Nephron (organoid): ENCODE results near the gene POM121L2.

Source experiments
- H3K27ac Mint-ChIP-seq, 3 experiments: 2 replicates each; pipeline ENCODE4 v1.8.0; 2020; ENCODE audit warnings: mixed read lengths in 3 of 3, mild to moderate bottlenecking in 2 of 3, moderate library complexity in 1 of 3
- H3K27me3 Mint-ChIP-seq: 2 replicates; pipeline ENCODE4 v1.8.0; 2021; ENCODE audit warnings: low read depth, mild to moderate bottlenecking, moderate library complexity, mixed read lengths
- H3K36me3 Mint-ChIP-seq: 2 replicates; pipeline ENCODE4 v1.8.0; 2020; ENCODE audit warnings: low read depth, mixed read lengths
- H3K4me1 Mint-ChIP-seq: 2 replicates; pipeline ENCODE4 v1.8.0; 2020; ENCODE audit warnings: mixed read lengths
- H3K4me3 Mint-ChIP-seq, 3 experiments: 2 replicates each; pipeline ENCODE4 v1.8.0; 2020; ENCODE audit warnings: mild to moderate bottlenecking in 3 of 3, mixed read lengths in 3 of 3, moderate library complexity in 2 of 3
- H3K9me3 Mint-ChIP-seq: 2 replicates; pipeline ENCODE4 v1.8.0; 2020; ENCODE audit warnings: mixed read lengths
- CTCF ChIP-seq, 3 experiments: fragments of 200-600 bp; sonication (generic); IDR thresholded peaks; one replicate each; pipeline ENCODE4 v1.5.0; 2021; ENCODE audit warnings: antibody characterized with exemption in 3 of 3; ENCODE audit not compliant: unreplicated experiment in 3 of 3

Gene POM121L2

DNA sequence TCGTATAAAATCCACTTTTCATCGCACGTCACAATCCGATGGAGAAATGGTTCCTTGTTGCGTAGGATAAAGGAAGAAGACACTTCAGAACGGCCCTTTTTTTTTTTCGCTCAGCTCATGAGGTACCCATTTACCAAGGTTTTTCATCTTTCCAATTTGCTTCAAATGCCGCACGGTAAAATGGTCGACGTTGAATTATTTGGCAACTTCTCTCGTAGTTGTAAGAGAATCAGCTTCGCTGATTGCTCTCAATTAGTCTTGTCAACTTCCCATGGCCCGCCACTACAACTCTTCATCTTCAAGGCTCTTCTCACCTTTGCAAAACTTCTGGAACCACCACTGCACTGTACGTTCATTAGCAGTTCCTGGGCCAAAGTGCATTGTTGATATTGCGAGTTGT is 28.8 kb downstream of the POM121L2 start:
- H3K4me3 Mint-ChIP-seq = no peak overlapping the region

DNA sequence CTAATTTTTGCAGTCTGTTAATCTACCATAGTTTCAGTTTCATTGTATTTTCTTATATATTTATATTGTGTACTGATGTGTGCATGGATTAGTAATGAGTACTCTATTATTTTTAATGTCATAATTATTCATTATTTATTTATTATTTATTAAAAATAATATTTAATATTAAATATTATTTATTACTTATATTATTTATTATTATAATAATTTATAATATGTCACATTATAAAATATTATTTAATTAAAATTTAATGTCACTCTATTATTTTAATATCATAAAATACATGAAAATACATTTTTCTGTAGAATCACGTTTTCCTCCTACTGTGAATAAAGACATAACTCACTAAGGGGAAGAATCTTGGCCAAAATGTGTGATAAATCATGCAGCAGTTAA is 30.5 kb downstream of the POM121L2 start:
- Mint-ChIP-seq H3K4me1 (peaks cover 14% of the 10 kb centered on the region), H3K4me3 (peak overlapping the region in 1 of 3 experiments; percentile 54), H3K36me3 (no peaks in the 10 kb centered on the region), H3K27me3 (peaks cover 93% of the 10 kb centered on the region), H3K27ac (no peak overlapping the region), H3K9me3 (peaks cover 16% of the 10 kb centered on the region)
- no peak for TF ChIP-seq CTCF (IDR thresholded peaks at IDR 0.05; ENCODE audit: unreplicated experiment in 3 of 3)

More for the DNA sequence above, 28.8 kb downstream of the POM121L2 start:
- Mint-ChIP-seq H3K27ac (no peak overlapping the region), H3K4me1 (peaks cover 23% of the 10 kb centered on the region), H3K9me3 (peaks cover 12% of the 10 kb centered on the region), H3K27me3 (peaks cover 95% of the 10 kb centered on the region), H3K36me3 (no peaks in the 10 kb centered on the region)
- TF ChIP-seq CTCF (IDR thresholded peaks at IDR 0.05; ENCODE audit: unreplicated experiment in 3 of 3) = no peak

GRCh38 chr6:27281105-27281539 is 31.0 kb downstream of the POM121L2 start:
- peaks cover 14% of the 10 kb centered on the region for H3K4me1 Mint-ChIP-seq
- H3K27me3 Mint-ChIP-seq = peaks cover 93% of the 10 kb centered on the region
- peak overlapping the region; percentile 49 to 95 (median 94) for H3K4me3 Mint-ChIP-seq
- TF ChIP-seq CTCF (IDR thresholded peaks at IDR 0.05; ENCODE audit: unreplicated experiment in 3 of 3) = no peak
- peaks cover 12% of the 10 kb centered on the region for H3K9me3 Mint-ChIP-seq
- no peak overlapping the region for H3K27ac Mint-ChIP-seq
- no peaks in the 10 kb centered on the region for H3K36me3 Mint-ChIP-seq

GRCh38 chr6:27280540-27281000 is 31.5 kb downstream of the POM121L2 start:
- Mint-ChIP-seq H3K4me1 (peaks cover 14% of the 10 kb centered on the region), H3K36me3 (no peaks in the 10 kb centered on the region), H3K27me3 (peaks cover 93% of the 10 kb centered on the region), H3K4me3 (peak overlapping the region; percentile 94 to 95 (median 95)), H3K27ac (no peak overlapping the region), H3K9me3 (peaks cover 12% of the 10 kb centered on the region)
- no peak for TF ChIP-seq CTCF (IDR thresholded peaks at IDR 0.05; ENCODE audit: unreplicated experiment in 3 of 3)

- H3K9me3 Mint-ChIP-seq = peaks cover 12% of the 10 kb centered on the region
- no peak for TF ChIP-seq CTCF (IDR thresholded peaks at IDR 0.05; ENCODE audit: unreplicated experiment in 3 of 3)
- H3K4me1 Mint-ChIP-seq = peaks cover 14% of the 10 kb centered on the region
- peaks cover 93% of the 10 kb centered on the region for H3K27me3 Mint-ChIP-seq
- H3K27ac Mint-ChIP-seq = peak overlapping the region in 2 of 3 experiments; percentile 51 to 73
- H3K4me3 Mint-ChIP-seq = peak overlapping the region; percentile 94 to 95 (median 95)
- H3K36me3 Mint-ChIP-seq = no peaks in the 10 kb centered on the region
Observed at GRCh38 chr6:27280064-27280539, 32.0 kb downstream of the POM121L2 start.

DNA sequence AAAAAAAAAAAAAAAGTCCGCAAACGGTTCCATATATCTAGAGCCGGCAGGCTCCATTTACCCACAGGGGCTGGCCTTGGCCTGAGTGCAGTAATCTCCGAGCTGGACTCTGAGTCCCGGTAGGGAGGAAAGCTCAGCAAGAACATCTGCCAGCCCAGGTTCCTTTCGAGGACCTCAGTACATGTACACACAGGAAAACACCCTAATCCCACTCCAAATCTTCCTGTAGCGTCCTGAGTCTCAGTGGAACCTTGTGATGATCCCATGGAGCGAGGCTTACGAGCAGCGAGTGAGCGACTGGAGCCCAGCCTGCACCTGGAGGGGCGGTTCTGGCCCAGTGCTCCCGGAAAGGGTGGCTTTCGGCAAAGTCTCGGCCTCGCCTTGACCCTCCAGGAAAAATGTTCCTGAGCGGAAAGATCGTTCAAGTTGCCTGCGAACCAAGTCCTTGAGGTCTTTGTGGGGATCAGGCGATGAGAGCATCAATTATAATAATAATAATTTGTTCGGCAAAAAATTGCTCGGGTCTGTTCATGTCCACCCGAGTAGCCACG is 32.5 kb downstream of the POM121L2 start:
- Mint-ChIP-seq H3K27me3 (peaks cover 93% of the 10 kb centered on the region), H3K4me3 (peak overlapping the region; percentile 94 to 95 (median 95)), H3K4me1 (peaks cover 14% of the 10 kb centered on the region), H3K27ac (peak overlapping the region in 1 of 3 experiments; percentile 73), H3K36me3 (no peaks in the 10 kb centered on the region), H3K9me3 (peaks cover 8% of the 10 kb centered on the region)
- no peak for TF ChIP-seq CTCF (IDR thresholded peaks at IDR 0.05; ENCODE audit: unreplicated experiment in 3 of 3)
